A673 (cell line): ENCODE data around the gene FILIP1. TPM values are rescaled to one million over a fixed set of nuclear protein-coding genes. Genes with fewer than 3 reads are reported as not detected.

Source experiments
- BruUV-seq: library from RNA; stranded (reverse); fragments of 400-500 nt; replicated peaks from 2 replicates; lab custom pipeline; 2021; lab: Mats Ljungman, UMichigan
- CTCF ChIA-PET: fragments of 300-600 bp; sonication (Branson Sonifier 250); formaldehyde crosslinking; loops from one replicate; lab custom pipeline; 2022; ENCODE audit warnings: antibody characterized with exemption; lab: Charles Lee
- POLR2A ChIA-PET: fragments of 300-600 bp; sonication (Branson Sonifier 250); formaldehyde crosslinking; loops from one replicate; lab custom pipeline; 2022; ENCODE audit warnings: antibody characterized with exemption; ENCODE audit not compliant: low non-redundant PET; lab: Charles Lee
- DNase-seq: peaks from one replicate; pipeline ENCODE4 v3.0.0-alpha.2; 2015; ENCODE audit warnings: low spot score
- H3K27ac ChIP-seq: fragments of 200-600 bp; sonication (generic); 2 replicates; pipeline ENCODE4 v1.5.1; 2016; ENCODE audit warnings: mixed run types, low read depth, mild to moderate bottlenecking, mixed read lengths, antibody characterized with exemption, low read length; ENCODE audit not compliant: poor library complexity, severe bottlenecking
- H3K27me3 ChIP-seq: fragments of 200-600 bp; sonication (generic); replicated peaks from 2 replicates; pipeline ENCODE4 v1.6.1; 2017; ENCODE audit warnings: mixed run types, low read depth, mild to moderate bottlenecking, mixed read lengths, antibody characterized with exemption, low read length; ENCODE audit not compliant: insufficient read depth, poor library complexity
- H3K36me3 ChIP-seq: fragments of 200-600 bp; sonication (generic); 2 replicates; pipeline ENCODE4 v1.6.1; 2016; ENCODE audit warnings: mixed run types, mild to moderate bottlenecking, mixed read lengths, antibody characterized with exemption, low read length; ENCODE audit not compliant: insufficient read depth, poor library complexity, severe bottlenecking
- H3K4me1 ChIP-seq: fragments of 200-600 bp; sonication (generic); 2 replicates; pipeline ENCODE4 v1.6.1; 2017; ENCODE audit warnings: mixed run types, mild to moderate bottlenecking, mixed read lengths, antibody characterized with exemption, low read length; ENCODE audit not compliant: insufficient read depth, poor library complexity, severe bottlenecking
- H3K4me3 ChIP-seq: fragments of 200-600 bp; sonication (generic); 2 replicates; pipeline ENCODE4 v1.5.1; 2016; ENCODE audit warnings: low read depth, mixed run types, mild to moderate bottlenecking, mixed read lengths, low read length; ENCODE audit not compliant: poor library complexity, severe bottlenecking
- H3K9me3 ChIP-seq: fragments of 200-600 bp; sonication (generic); 2 replicates; pipeline ENCODE4 v1.6.1; 2016; ENCODE audit warnings: mixed run types, low read depth, mild to moderate bottlenecking, mixed read lengths, antibody characterized with exemption, low read length; ENCODE audit not compliant: poor library complexity, severe bottlenecking
- CTCF ChIP-seq: fragments of 300-800, 200-600 bp; sonication (generic); conservative IDR thresholded peaks from 2 replicates; pipeline ENCODE4 v1.5.1; 2017; ENCODE audit warnings: low read depth, mild to moderate bottlenecking, antibody characterized with exemption, low read length, moderate library complexity, mixed read lengths
- EZH2 ChIP-seq: fragments of 200-600 bp; sonication (generic); IDR thresholded peaks from 2 replicates; pipeline ENCODE4 v1.6.1; 2017; ENCODE audit warnings: borderline replicate concordance, low read depth, mild to moderate bottlenecking, mixed read lengths, antibody characterized with exemption, low read length; ENCODE audit not compliant: poor library complexity, severe bottlenecking
- intact Hi-C: fragments of 100-400 bp; cut with micrococcal nuclease; formaldehyde crosslinking; loops from one replicate; pipeline ENCODE4 v1.10.0; 2022; ENCODE audit not compliant: unreplicated experiment
- total RNA-seq: library from RNA; stranded (reverse); gene quantifications from 2 replicates; pipeline ENCODE4 v1.2.3, GENCODE V29; 2021

Gene FILIP1
- total RNA-seq, 1 experiment from 2014 or later, result 0.32 TPM

GRCh38 chr6:75381877-75382633 is 111.5 kb downstream of the FILIP1 start:
- ChIA-PET CTCF (no interaction called here), POLR2A (interaction anchor here (0.6 kb wide), 1 partner anchor 16 kb away, joined by 3 read pairs; no protein-coding TSS in a partner anchor)
- peak; percentile 90 for DNase-seq
- no peak for TF ChIP-seq CTCF
- Histone ChIP-seq H3K27me3 (no peaks in the 10 kb centered on the region), H3K4me1 (peaks cover 21% of the 10 kb centered on the region), H3K27ac (peak overlapping the region; percentile 69), H3K36me3 (no peaks in the 10 kb centered on the region), H3K9me3 (no peaks in the 10 kb centered on the region), H3K4me3 (no peak overlapping the region)
- intact Hi-C loops, result no loop called here
- no TSS peak for BruUV-seq

GRCh38 chr6:75379536-75379935 is 114.1 kb downstream of the FILIP1 start:
- Histone ChIP-seq H3K27me3 (no peaks in the 10 kb centered on the region), H3K36me3 (no peaks in the 10 kb centered on the region), H3K9me3 (no peaks in the 10 kb centered on the region), H3K4me3 (no peak overlapping the region), H3K27ac (no peak overlapping the region), H3K4me1 (peaks cover 26% of the 10 kb centered on the region)
- ChIA-PET POLR2A (no interaction called here), CTCF (no interaction called here)
- DNase-seq, result no peak
- no TSS peak for BruUV-seq
- intact Hi-C loops, result no loop called here
- TF ChIP-seq EZH2 (no peak), CTCF (no peak)

GRCh38 chr6:75378101-75378500 is 115.5 kb downstream of the FILIP1 start:
- Histone ChIP-seq H3K4me3 (no peak overlapping the region), H3K9me3 (no peaks in the 10 kb centered on the region), H3K27ac (no peak overlapping the region), H3K4me1 (peaks cover 22% of the 10 kb centered on the region), H3K36me3 (no peaks in the 10 kb centered on the region), H3K27me3 (no peaks in the 10 kb centered on the region)
- DNase-seq, result no peak
- no peak for TF ChIP-seq CTCF
- no peak for TF ChIP-seq EZH2
- intact Hi-C loops, result no loop called here
- ChIA-PET CTCF (no interaction called here), POLR2A (no interaction called here)
- BruUV-seq, result no TSS peak
